ENCODE measurements around the gene TRIM17. TPM values are rescaled to one million over a fixed set of nuclear protein-coding genes. Genes with fewer than 3 reads are reported as not detected.
A peak's percentile ranks its signal among the peaks of the same experiment; 100 is the strongest.

The TRIM17 gene
- polyA plus RNA-seq, 4 donors: 0.48 to 0.59 TPM; not detected in 2

GRCh38 chr1:228390649-228391048, 26.0 kb downstream of the TRIM17 start:
- 87 to 90% (median 88%) methylated on average over 10 of the region's 10 CpGs for WGBS, 3 donors
- no peaks in the 10 kb centered on the region for H3K9me3 ChIP-seq (ENCODE audit: control insufficient read depth in 2 of 2, insufficient read depth in 1 of 2, low read depth in 1 of 2, low read length in 1 of 2)
- no peak overlapping the region for H3K27ac ChIP-seq (ENCODE audit: low read depth in 1 of 3, low read length in 2 of 3)
- DNase-seq: no peak
- H3K4me3 ChIP-seq (ENCODE audit: low read depth in 1 of 3, low read length in 3 of 3): no peak overlapping the region
- no peak for FAIRE-seq
- H3K4me1 ChIP-seq (ENCODE audit: control insufficient read depth in 3 of 3, insufficient read depth in 2 of 3, low read depth in 1 of 3, low read length in 2 of 3): no peaks in the 10 kb centered on the region
- H3K36me3 ChIP-seq (ENCODE audit: control insufficient read depth in 3 of 3, insufficient read depth in 2 of 3, low read depth in 1 of 3, low read length in 3 of 3): peaks cover 0 to 38% (median 9%) of the 10 kb centered on the region in 3 donors
- H3K27me3 ChIP-seq (ENCODE audit: control insufficient read depth in 3 of 3, insufficient read depth in 3 of 3, low read length in 3 of 3): no peaks in the 10 kb centered on the region

GRCh38 chr1:228387321-228387720, 29.3 kb downstream of the TRIM17 start:
- H3K36me3 ChIP-seq (ENCODE audit: control insufficient read depth in 3 of 3, insufficient read depth in 2 of 3, low read depth in 1 of 3, low read length in 3 of 3): peaks cover 0 to 7% (median 0%) of the 10 kb centered on the region in 3 donors
- DNase-seq (no peak), FAIRE-seq (no peak)
- no peaks in the 10 kb centered on the region for H3K9me3 ChIP-seq (ENCODE audit: control insufficient read depth in 2 of 2, insufficient read depth in 1 of 2, low read depth in 1 of 2, low read length in 1 of 2)
- H3K4me3 ChIP-seq (ENCODE audit: low read depth in 1 of 3, low read length in 3 of 3): no peak overlapping the region
- no peak overlapping the region for H3K27ac ChIP-seq (ENCODE audit: low read depth in 1 of 3, low read length in 2 of 3)
- H3K4me1 ChIP-seq (ENCODE audit: control insufficient read depth in 3 of 3, insufficient read depth in 2 of 3, low read depth in 1 of 3, low read length in 2 of 3): no peaks in the 10 kb centered on the region
- no peaks in the 10 kb centered on the region for H3K27me3 ChIP-seq (ENCODE audit: control insufficient read depth in 3 of 3, insufficient read depth in 3 of 3, low read length in 3 of 3)

- H3K4me1 ChIP-seq (ENCODE audit: control insufficient read depth in 3 of 3, insufficient read depth in 2 of 3, low read depth in 1 of 3, low read length in 2 of 3): no peaks in the 10 kb centered on the region
- no peak overlapping the region for H3K27ac ChIP-seq (ENCODE audit: low read depth in 1 of 3, low read length in 2 of 3)
- H3K36me3 ChIP-seq (ENCODE audit: control insufficient read depth in 3 of 3, insufficient read depth in 2 of 3, low read depth in 1 of 3, low read length in 3 of 3): no peaks in the 10 kb centered on the region
- DNase-seq: no peak
- H3K4me3 ChIP-seq (ENCODE audit: low read depth in 1 of 3, low read length in 3 of 3): no peak overlapping the region
- H3K27me3 ChIP-seq (ENCODE audit: control insufficient read depth in 3 of 3, insufficient read depth in 3 of 3, low read length in 3 of 3): no peaks in the 10 kb centered on the region
- FAIRE-seq: no peak
- H3K9me3 ChIP-seq (ENCODE audit: control insufficient read depth in 2 of 2, insufficient read depth in 1 of 2, low read depth in 1 of 2, low read length in 1 of 2): no peaks in the 10 kb centered on the region
Observed at GRCh38 chr1:228385232-228385631, 31.4 kb downstream of the TRIM17 start.

GRCh38 chr1:228383773-228384172, 32.9 kb downstream of the TRIM17 start:
- 37 to 69% (median 39%) methylated on average over 2 of the region's 2 CpGs for WGBS, 3 donors
- Histone ChIP-seq H3K9me3 (ENCODE audit: control insufficient read depth in 2 of 2, insufficient read depth in 1 of 2, low read depth in 1 of 2, low read length in 1 of 2) (no peaks in the 10 kb centered on the region), H3K4me1 (ENCODE audit: control insufficient read depth in 3 of 3, insufficient read depth in 2 of 3, low read depth in 1 of 3, low read length in 2 of 3) (no peaks in the 10 kb centered on the region), H3K36me3 (ENCODE audit: control insufficient read depth in 3 of 3, insufficient read depth in 2 of 3, low read depth in 1 of 3, low read length in 3 of 3) (peaks cover 0 to 4% (median 0%) of the 10 kb centered on the region in 3 donors), H3K4me3 (ENCODE audit: low read depth in 1 of 3, low read length in 3 of 3) (no peak overlapping the region), H3K27ac (ENCODE audit: low read depth in 1 of 3, low read length in 2 of 3) (no peak overlapping the region), H3K27me3 (ENCODE audit: control insufficient read depth in 3 of 3, insufficient read depth in 3 of 3, low read length in 3 of 3) (no peaks in the 10 kb centered on the region)
- FAIRE-seq (no peak), DNase-seq (no peak)

- Histone ChIP-seq H3K4me3 (ENCODE audit: low read depth in 1 of 3, low read length in 3 of 3) (no peak overlapping the region), H3K27ac (ENCODE audit: low read depth in 1 of 3, low read length in 2 of 3) (no peak overlapping the region), H3K27me3 (ENCODE audit: control insufficient read depth in 3 of 3, insufficient read depth in 3 of 3, low read length in 3 of 3) (no peaks in the 10 kb centered on the region), H3K4me1 (ENCODE audit: control insufficient read depth in 3 of 3, insufficient read depth in 2 of 3, low read depth in 1 of 3, low read length in 2 of 3) (peaks cover 0 to 10% (median 0%) of the 10 kb centered on the region in 3 donors), H3K36me3 (ENCODE audit: control insufficient read depth in 3 of 3, insufficient read depth in 2 of 3, low read depth in 1 of 3, low read length in 3 of 3) (peaks cover 0 to 21% (median 0%) of the 10 kb centered on the region in 3 donors), H3K9me3 (ENCODE audit: control insufficient read depth in 2 of 2, insufficient read depth in 1 of 2, low read depth in 1 of 2, low read length in 1 of 2) (no peaks in the 10 kb centered on the region)
- 15 to 47% (median 19%) methylated on average over 2 of the region's 2 CpGs for WGBS, 3 donors
- no peak for FAIRE-seq
- DNase-seq: no peak
Observed at GRCh38 chr1:228381356-228381755, 35.3 kb downstream of the TRIM17 start.

GRCh38 chr1:228379666-228380065, 37.0 kb downstream of the TRIM17 start:
- Histone ChIP-seq H3K36me3 (ENCODE audit: control insufficient read depth in 3 of 3, insufficient read depth in 2 of 3, low read depth in 1 of 3, low read length in 3 of 3) (peaks cover 0 to 38% (median 0%) of the 10 kb centered on the region in 3 donors), H3K4me3 (ENCODE audit: low read depth in 1 of 3, low read length in 3 of 3) (no peak overlapping the region), H3K27me3 (ENCODE audit: control insufficient read depth in 3 of 3, insufficient read depth in 3 of 3, low read length in 3 of 3) (no peaks in the 10 kb centered on the region), H3K27ac (ENCODE audit: low read depth in 1 of 3, low read length in 2 of 3) (no peak overlapping the region), H3K9me3 (ENCODE audit: control insufficient read depth in 2 of 2, insufficient read depth in 1 of 2, low read depth in 1 of 2, low read length in 1 of 2) (no peaks in the 10 kb centered on the region), H3K4me1 (ENCODE audit: control insufficient read depth in 3 of 3, insufficient read depth in 2 of 3, low read depth in 1 of 3, low read length in 2 of 3) (peaks cover 0 to 10% (median 0%) of the 10 kb centered on the region in 3 donors)
- 78 to 82% (median 81%) methylated on average over 8 of the region's 8 CpGs for WGBS, 3 donors
- FAIRE-seq: no peak
- no peak for DNase-seq

- H3K4me1 ChIP-seq (ENCODE audit: control insufficient read depth in 3 of 3, insufficient read depth in 2 of 3, low read depth in 1 of 3, low read length in 2 of 3): peaks cover 0 to 11% (median 0%) of the 10 kb centered on the region in 3 donors
- no peaks in the 10 kb centered on the region for H3K9me3 ChIP-seq (ENCODE audit: control insufficient read depth in 2 of 2, insufficient read depth in 1 of 2, low read depth in 1 of 2, low read length in 1 of 2)
- H3K27ac ChIP-seq (ENCODE audit: low read depth in 1 of 3, low read length in 2 of 3): no peak overlapping the region
- FAIRE-seq (no peak), DNase-seq (no peak)
- 7 to 9% (median 7%) methylated on average over 47 to 48 of the region's 48 CpGs for WGBS, 3 donors
- peak overlapping the region in 2 of 3 donors; percentile 46 to 50 for H3K4me3 ChIP-seq (ENCODE audit: low read depth in 1 of 3, low read length in 3 of 3)
- peaks cover 0 to 45% (median 0%) of the 10 kb centered on the region in 3 donors for H3K36me3 ChIP-seq (ENCODE audit: control insufficient read depth in 3 of 3, insufficient read depth in 2 of 3, low read depth in 1 of 3, low read length in 3 of 3)
- no peaks in the 10 kb centered on the region for H3K27me3 ChIP-seq (ENCODE audit: control insufficient read depth in 3 of 3, insufficient read depth in 3 of 3, low read length in 3 of 3)
Observed at GRCh38 chr1:228378873-228379460, 37.7 kb downstream of the TRIM17 start.

GRCh38 chr1:228378090-228378872, 38.4 kb downstream of the TRIM17 start:
- Histone ChIP-seq H3K27me3 (ENCODE audit: control insufficient read depth in 3 of 3, insufficient read depth in 3 of 3, low read length in 3 of 3) (no peaks in the 10 kb centered on the region), H3K4me3 (ENCODE audit: low read depth in 1 of 3, low read length in 3 of 3) (peak overlapping the region; percentile 26 to 50 (median 46)), H3K9me3 (ENCODE audit: control insufficient read depth in 2 of 2, insufficient read depth in 1 of 2, low read depth in 1 of 2, low read length in 1 of 2) (no peaks in the 10 kb centered on the region), H3K36me3 (ENCODE audit: control insufficient read depth in 3 of 3, insufficient read depth in 2 of 3, low read depth in 1 of 3, low read length in 3 of 3) (peaks cover 0 to 50% (median 0%) of the 10 kb centered on the region in 3 donors), H3K27ac (ENCODE audit: low read depth in 1 of 3, low read length in 2 of 3) (no peak overlapping the region), H3K4me1 (ENCODE audit: control insufficient read depth in 3 of 3, insufficient read depth in 2 of 3, low read depth in 1 of 3, low read length in 2 of 3) (peaks cover 0 to 18% (median 0%) of the 10 kb centered on the region in 3 donors)
- DNase-seq: peak; percentile 25 to 82
- 4 to 9% (median 7%) methylated on average over 41 to 69 of the region's 73 CpGs for WGBS, 3 donors
- FAIRE-seq: no peak
